Astrocyte (in vitro differentiated cells and primary cell): ENCODE results near the gene OXSR1.

Experiments used
- EZH2 ChIP-seq: IDR thresholded peaks from 2 replicates; pipeline ENCODE4 v1.6.1; 2012; ENCODE audit warnings: mild to moderate bottlenecking, low read length, inconsistent platforms; ENCODE audit not compliant: insufficient read depth
- TF ChIP-seq, protein P1 (sequence below): IDR thresholded peaks from 2 replicates; pipeline ENCODE4 v1.5.1; 2011; ENCODE audit warnings: low read depth, mild to moderate bottlenecking, inconsistent platforms, low read length, moderate library complexity; ENCODE audit not compliant: insufficient read depth

DNA sequence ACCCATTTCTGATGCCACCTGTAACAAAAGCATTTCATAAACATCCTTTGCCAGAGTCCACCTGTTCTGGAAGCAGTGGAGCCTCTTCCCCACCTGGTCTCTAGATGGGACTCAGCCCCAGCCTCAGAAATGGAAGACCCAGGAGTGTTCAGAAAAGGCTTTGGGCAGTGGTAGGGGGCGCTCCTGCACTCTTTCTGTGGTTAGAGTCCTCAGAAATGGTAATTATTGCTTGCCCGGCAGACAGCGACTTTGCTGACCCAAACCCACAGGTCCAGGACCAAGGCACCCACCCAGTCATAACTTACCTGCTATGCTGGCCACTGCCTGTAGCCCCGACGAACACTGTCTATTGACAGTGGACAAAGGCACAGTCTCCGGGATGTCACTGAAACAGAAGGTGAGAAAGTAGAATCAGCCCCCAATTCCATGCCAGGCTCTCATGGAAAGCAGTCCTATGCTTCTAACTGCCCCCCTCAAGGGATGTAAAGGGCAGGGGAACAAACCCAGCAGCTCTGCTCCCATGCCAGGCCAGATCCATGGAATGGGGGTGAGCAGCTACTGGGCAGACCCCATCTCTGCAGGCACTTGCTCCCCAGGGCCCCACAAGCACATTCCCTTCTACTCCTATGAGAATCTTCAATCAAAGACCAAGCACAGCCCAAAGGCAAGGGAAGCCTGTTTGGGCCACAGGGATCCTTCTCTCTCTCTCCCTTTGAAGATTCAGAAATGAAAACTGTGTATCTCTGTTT, 33.5 kb upstream of the OXSR1 start:
- TF ChIP-seq, protein P1, sequence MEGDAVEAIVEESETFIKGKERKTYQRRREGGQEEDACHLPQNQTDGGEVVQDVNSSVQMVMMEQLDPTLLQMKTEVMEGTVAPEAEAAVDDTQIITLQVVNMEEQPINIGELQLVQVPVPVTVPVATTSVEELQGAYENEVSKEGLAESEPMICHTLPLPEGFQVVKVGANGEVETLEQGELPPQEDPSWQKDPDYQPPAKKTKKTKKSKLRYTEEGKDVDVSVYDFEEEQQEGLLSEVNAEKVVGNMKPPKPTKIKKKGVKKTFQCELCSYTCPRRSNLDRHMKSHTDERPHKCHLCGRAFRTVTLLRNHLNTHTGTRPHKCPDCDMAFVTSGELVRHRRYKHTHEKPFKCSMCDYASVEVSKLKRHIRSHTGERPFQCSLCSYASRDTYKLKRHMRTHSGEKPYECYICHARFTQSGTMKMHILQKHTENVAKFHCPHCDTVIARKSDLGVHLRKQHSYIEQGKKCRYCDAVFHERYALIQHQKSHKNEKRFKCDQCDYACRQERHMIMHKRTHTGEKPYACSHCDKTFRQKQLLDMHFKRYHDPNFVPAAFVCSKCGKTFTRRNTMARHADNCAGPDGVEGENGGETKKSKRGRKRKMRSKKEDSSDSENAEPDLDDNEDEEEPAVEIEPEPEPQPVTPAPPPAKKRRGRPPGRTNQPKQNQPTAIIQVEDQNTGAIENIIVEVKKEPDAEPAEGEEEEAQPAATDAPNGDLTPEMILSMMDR, result peak; percentile 38
- TF ChIP-seq EZH2, result no peak
